HG03196 (cell line): ENCODE data around the gene PAK6.

Source experiments
- ATAC-seq: cut with Tn5 transposase; IDR thresholded peaks from one replicate; pipeline ENCODE4 v1.9.1; 2021; ENCODE audit not compliant: unreplicated experiment

PAK6 gene

DNA sequence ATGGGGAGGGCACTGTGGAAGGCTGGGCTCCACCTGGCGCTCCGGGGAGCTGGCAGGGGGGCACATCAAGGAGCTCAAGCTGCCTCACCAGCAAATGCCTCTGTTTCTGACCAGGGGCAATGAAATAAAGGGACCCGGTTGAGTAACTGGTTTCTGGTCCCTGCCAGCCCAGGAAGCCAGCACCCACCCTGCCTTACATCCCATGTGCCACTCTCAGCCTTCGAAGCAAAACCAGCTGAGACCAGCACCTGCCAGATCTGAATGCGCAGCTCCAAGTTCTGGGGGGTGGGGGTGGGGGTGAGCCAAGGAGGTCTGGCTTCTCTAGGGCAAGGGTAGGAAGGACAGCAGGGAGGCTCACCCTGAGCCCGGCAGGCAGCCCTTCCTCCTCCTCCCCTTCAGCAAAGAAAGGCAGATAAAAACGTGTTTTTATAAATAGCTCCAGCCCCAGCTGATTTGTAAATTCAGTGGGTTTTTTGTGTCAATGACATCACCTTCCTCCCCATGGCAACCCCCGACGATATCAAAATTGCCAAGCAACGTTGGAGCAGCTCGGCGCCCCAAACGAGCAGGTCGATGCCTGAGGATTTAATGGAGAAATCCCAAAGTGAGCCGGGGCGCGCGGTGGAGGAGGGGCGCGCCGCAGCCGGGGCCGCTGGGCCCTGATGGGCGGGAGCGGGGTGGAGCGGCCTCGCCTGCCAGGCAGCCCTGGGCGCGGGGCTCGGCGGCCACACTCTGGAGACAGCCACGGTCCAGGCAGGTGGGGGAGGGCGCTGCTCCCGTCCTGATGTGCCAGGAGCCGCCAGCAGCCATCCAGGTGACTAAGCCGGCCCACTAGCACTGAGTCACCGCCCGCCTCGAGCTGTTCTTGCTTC is at the start of gene PAK6:
Gene PAK6, plus strand, starts transcription at position 532 of the 872 bp plus-strand sequence. CDS start 25,723 bp downstream, outside the sequence.
- no peak for ATAC-seq

DNA sequence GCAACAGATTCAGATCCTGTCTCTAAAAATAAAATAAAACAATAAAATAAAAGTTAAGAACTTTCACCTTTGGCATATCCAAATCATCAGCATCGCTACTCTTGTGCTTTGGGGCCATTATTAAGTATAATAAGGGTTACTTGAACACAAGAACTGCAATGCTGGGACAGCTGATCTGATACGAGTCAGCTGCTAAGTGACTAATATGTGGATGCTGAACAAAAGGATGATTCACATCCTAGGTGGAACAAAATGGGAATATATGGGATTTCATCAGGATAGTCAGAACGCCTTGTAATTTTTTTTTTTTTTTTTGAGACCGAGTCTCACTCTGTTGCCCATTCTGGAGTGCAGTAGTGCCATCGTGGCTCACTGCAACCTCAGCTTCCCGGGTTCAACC is 48.3 kb upstream of the PAK6 start:
- ATAC-seq: no peak

DNA sequence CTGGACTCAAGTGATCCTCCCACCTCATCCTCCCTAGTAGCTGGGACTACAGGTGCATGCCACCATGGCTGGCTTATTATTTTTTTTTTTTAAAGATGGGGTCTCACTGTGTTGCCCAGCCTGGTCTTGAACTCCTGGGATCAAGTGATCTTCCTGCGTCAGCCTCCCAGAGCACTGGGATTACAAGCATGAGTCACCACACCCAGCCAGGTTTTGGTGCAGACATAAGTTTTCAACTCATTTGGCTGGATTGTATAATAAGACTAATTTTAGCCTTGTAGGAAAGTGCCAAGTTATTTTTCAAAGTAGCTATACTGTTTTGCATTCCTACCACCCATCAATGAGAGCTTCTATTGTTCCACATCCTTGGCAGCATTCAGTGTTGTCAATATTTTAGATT is 45.9 kb upstream of the PAK6 start:
- no peak for ATAC-seq

DNA sequence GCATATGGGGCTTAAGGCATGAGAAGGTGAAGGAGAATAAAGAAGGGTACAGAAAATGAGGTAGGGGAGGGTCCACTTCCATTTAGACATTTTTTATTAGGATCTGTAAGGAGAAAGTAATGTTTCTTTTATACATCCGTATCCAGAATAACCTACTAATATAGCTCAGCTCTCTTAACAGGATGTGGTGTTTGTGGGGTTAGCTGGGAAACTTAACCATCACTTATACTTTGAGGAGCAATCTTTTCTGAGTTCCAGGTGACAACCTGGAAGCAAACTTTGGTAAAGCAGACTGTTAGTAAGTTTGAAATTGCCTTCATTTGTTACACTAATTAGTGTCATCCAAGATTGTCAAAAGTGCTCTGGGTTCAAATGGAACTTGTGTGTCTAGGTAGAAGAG is 41.4 kb upstream of the PAK6 start:
- no peak for ATAC-seq

DNA sequence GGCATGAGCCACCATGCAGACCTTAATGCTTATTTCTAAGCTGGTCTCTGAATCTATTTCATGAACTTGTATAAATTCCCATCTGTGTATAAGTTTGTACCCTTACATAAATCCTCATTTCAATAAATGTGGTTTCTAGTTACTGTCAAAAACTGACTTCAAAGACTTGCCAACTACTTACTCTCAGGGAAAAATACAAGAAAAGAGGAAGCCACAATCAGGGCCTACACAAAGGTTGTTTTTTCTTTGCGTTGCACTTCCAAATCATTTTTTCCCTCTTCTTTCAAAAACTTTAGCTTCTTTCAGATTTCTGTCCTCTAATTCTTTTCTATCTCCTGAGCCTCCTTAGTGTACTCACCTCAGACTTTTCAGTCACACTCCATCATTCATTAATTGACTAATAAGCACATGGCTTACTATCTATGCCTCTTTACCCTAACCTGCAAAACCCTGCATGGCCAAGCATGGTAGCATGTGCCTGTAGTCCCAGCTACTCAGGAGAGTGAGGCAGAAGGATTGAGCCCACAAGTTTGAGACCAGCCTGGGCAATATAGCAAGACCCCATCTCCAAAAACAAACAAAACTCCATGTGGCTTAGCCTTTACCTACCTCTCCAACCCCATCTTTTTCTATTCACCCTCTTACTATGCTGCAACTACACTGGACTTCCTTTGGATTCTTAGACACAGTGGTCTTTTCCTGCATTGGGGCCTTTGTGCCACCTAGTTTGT is 40.3 kb upstream of the PAK6 start:
- ATAC-seq: no peak

DNA sequence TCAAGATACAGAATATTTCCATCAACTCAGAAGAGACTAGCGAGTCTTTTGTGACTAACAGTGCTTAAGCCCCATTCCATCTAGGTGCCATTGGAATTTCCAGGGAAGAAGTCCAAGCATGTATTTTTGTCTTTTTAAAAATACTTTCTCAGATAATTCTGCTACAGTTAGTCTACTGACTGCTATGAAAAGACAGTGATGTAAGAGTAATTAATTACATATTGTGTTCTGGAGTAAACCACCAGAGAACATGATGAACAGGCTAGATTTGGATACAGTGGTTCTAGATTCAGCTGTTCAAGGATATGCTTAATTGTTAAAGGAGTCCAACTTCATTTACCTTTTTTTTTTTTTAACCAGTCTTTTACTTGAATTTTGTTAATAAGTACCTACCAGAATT is 34.8 kb upstream of the PAK6 start:
- ATAC-seq: no peak

DNA sequence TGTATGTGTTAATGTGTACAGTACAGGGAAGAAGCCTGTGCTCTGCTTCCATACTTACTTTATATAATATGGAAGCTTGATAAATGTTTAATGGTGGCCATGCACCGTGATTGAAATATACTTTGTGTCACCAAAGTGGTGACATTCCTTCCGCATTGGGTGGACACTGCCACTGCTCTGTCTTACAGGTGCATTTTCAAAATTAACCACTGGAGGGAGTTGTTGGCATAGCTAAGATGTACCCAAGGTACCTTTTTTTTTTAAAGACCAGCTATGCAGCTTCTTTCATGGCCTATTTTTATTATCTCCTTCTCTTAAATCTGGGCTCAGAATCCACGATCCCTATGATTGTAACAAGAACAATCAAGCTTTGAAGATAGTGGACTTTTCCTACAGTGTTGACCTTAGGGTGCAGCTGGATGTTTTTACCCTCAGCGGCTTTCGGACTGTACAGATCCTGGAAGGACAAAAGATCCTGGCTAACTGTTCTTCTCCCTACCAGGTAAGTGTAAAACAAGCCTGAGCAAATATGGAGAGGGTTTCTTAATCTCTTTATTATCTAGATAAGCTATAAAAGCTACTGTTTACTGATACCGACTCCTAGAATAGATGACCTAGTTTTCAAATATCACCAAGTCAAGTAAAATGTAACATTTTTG is 21.6 kb upstream of the PAK6 start:
- ATAC-seq: no peak

DNA sequence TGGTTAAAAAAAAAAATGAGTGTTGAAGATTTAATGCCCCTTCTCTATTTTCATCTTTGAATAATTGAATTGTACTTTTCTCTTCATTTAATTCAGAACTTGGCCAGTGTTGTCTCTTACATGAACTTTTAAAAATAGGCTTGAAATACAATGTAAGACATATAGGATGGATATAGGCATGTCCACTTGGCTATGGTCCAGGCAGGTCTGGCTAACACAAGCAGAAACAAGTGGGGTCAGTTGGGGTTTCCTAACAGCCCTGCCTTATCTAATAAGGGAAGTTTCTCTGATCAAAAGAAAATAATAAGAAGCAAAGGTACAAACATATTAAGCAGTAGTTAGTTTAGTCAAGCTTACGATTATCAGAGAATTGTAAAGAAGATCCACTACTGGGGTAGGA is 19.1 kb upstream of the PAK6 start:
- no peak for ATAC-seq

DNA sequence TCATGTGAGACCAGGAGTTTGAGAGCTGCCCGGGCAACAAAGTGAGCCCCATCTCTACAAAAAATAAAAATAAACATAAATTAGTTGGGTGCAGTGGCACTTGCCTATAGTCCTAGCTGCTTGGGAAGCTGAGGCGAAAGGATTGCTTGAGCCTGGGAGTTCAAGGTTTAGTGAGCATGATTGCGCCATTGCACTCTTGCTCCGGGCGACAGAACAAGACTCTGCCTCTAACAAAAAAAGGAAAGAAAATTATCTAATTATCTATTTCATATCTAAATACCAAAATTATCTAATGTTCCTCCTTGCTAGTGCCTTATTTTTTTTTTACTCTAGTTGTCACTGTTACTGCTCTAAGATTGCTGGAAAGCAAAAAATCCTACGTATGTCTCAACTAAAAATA is 16.7 kb upstream of the PAK6 start:
- ATAC-seq: no peak

DNA sequence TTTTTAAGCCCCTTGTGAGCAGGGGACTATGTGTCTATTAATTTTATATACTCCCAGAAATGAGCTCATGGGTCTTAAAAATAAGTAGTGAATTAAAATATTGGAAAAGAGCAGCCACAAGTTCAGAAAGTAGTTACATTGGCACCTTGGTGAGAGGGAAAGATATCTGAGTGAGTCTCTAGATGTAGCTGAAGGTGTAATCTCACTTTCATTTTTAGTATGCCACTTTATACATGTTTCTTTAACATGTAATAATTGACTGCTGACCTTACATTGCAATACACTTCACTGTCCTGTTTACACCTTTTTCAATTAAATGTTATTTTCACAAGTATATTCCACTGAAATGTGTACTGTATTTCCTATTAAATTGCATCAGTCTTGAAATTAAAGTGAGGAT is 12.1 kb upstream of the PAK6 start:
- no peak for ATAC-seq

DNA sequence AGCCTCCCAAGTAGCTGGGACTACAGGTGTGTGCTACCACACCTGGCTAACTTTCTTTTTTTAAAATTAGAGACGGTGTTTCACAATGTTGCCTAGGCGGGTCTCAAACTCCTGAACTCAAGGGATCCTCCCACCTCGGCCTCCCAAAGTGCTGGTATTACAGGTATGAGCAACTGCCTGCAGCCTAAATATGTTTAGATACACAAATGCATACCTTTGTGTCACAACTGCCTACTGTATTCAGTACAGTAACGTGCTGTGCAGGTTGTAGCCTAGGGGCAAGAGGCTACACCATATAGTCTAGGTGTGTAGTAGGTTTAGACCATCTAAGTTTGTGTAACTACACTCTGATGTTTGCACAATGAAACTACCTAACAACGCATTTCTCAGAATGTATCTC is 9.5 kb upstream of the PAK6 start:
- no peak for ATAC-seq

DNA sequence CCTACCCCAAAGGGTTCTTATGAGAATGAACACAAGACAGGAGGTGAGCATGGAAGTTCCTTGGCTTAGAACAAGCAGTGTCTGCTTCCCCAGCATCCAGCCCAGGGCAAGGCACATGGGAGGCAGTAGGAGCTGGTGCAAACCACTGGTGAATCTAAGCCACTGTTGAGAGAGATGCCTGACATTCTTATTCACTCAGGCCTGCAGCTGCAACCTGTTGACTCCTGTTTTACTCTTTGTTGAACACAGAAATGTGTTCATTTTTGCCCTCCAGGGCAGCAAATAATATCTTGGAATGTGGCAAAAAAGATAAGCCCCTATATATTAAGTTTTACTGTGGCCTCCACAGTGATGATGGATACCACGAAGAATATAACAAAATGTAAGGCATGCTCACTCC is 8.9 kb upstream of the PAK6 start:
- no peak for ATAC-seq

DNA sequence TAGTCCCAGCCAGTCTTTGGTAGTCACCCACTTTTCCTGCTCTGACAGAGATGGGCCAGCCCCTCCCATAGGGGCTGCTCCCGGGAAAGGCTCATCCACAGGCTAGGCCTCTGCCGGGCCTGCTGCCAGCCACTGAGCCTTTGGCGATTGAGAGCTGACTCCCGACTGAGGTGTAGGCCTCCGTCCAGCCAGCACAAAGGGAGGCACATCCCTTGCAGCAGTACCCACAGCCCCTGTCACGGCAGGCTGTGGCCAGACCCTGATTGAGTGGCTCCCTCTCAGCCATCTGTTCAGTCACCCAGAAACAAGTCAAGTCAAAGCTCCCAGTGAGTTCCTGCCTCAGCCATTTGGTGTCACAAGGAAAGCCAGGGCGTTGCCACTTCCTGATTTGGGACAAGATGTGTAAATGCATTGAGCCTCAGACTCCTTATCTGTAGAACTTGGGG is 6.2 kb upstream of the PAK6 start:
- ATAC-seq: no peak

DNA sequence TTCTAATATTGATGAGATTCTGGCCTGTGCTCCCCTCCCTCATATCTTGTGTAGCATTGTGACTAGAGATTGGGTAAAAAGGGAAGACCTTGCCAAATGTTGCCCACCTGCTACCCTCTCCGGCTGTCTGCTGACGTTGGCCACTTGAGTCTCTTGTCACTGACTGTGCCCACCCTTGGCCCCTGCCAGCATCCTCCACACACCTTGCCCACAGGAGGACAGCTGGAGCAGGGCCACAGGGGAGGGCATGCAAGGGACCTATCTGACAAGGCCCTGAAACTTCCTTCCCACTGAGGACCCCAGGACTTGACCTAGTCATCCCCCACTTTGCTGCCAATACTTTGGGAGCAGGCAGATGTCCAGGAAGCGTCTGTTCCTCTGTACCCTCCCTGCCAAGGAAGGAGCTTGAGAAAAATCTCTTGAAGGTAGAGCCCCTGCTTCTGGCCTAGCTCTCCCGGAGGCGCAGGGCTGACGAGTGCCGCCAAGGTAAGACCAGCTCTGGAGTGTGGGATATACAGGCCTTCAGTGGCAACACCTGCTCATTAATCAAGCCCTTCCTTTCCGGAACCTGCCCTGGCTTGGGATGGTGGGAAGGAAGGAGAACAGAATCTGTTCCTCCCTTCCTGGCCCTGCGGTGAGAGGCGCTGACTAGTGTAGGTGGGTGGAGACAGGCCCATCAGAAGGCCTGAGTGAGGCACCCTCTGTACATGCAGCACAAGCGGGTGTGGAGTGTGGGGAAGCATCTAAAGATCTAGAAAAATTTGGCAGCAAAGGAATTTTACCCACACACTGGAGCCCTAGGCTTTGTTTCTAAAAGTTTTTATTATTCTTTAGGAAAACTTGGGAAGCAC is 4.9 kb upstream of the PAK6 start:
- ATAC-seq: no peak

DNA sequence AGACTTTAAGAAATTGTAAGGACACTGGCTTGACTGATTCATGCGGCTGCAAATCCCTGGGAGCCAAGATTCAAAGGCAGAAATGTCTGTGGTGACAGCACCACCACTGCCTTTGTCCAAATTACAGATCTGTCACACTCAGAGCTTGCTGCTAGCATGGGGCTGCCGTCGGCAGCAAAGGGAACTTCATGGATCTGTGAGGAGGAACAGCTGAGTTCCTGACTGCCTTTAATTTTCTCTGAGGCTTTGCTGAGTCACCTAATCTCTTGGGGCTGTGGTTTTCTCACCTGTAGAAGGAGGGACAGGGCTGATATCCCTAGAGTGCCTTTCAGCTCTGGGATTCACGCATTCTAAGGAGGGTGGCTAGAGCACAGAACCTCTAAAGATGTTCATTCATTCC is 4.1 kb upstream of the PAK6 start:
- no peak for ATAC-seq

DNA sequence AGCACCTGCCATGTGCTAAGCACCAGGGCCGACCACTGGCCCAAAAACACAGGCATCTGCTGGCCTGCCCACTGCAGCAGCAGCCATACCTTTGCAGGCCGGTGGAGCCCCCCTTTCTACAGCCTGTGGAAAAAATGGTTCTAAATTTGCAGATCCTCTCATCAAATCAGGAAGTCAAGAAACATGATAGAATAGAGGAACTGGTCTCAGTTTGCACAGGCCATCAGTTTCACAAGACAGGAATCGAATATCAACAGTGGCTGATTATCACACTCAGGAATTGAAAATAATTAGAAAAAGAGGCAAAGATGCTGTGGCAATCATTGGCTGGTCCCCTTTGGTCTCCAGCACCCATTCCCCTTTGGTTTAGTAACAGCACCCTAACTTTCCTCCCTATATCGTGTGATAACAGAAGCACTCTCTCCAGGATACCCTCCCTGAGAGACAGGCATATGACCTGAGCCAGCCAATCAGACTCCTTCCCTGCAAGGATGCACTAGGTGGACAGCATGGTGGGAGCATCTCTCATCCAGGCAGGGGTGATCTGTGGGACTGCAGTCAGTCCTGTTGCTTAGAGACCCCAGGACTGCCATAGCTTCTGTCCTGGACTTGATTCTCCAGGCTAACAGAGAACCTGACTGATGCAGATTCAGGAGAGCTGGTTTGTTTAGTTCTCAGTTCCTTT is 3.5 kb upstream of the PAK6 start:
- no peak for ATAC-seq

DNA sequence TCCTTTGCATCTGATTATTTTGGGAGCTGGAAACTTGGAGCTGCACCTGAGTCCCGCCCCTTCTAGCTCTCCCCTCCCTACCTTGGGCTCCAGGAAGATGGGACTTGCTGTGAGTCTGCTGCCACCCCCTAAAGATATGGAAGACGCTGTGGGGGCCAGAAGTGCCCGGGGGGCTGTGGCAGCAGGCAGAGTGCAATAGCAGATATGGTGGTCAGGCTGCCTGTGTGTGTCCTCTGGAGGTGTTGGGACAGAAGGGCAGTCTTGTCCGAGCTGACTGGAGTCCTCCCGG is 485 bp downstream of the PAK6 start:
- ATAC-seq: no peak

DNA sequence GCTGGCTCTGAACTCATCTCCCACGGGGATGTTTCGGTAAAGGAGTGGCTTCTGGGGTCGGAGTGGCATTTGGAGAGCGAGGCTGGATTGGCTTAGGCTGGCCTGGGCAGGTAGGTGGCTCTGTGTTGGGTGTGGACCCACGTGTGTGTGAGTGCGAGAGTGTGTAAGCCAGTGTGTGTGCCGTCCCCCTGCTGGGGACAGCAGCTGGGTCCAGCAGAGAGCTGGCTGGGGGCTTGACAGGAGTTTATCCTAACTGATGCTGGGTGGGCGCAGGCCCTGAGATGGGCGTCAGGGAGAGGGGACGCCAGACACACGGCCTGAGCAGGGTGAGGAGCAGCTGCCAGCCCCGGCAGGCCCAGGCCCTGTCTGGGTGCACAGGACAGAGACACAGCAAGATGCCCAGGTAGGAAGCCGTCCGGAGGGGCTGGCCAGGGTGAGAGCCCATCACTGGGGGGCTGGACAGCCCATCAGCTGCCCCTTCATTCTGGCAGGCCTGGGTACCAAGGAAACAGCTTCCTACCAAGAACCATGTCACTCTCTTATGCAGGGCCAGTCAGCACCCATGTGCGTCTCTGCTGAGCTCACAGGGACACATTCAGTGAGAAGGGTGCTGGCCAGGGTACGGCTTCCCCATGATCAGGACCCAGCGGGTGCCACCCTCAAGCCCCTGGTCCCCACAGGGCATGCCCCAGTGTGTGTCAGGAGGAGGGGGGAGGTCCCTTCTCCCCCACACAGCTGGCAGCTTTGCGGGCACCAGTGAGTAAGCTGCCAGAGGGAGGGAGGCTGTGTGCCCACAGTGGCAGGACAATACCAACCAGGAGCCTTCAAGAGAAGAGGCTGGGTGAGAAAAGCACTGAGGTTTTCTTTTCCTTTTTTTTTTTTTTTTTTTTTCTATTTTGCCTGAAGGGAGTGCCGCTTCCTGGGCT is 1.1 kb downstream of the PAK6 start:
- no peak for ATAC-seq

DNA sequence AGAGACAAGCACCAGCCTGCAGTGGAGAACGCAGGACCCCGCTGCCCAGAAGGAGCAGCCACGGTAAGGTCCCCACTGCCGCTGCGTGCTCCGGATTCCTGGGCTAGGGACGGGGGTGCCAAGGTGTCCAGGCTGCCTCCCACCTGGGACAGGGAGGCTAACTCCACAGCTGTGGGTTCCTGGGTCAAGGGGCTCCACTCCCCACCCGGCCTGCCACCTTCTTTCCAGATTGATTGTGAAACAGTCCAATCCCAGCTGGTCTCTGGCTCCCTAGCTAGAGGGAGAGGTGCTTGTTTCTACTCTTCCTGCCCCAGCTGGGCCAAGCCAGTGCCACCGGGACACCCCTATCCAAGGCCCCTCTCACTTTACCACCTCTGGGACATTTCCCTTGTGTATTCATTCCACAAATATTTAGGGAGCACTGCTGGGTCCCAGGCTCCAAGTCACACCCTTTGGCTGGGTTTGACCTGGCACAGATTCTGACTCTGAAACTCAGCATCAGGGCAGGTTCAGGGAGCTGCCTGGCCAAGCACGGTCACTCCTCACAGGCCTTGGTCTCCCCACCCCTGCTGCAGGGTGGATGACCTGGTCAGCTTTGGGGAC is 1.9 kb downstream of the PAK6 start:
- ATAC-seq: no peak
